Body of pancreas (tissue), 4 donors: ENCODE results near the gene NGF. TPM values are rescaled to one million over a fixed set of nuclear protein-coding genes. Genes with fewer than 3 reads are reported as not detected.

Experiments used
- ATAC-seq: fragments of 150-250 bp; one replicate; pipeline ENCODE4 v1.9.1; 2016
- DNase-seq, 4 donors: peaks; one replicate each; pipeline ENCODE4 v3.0.0-alpha.2; 2019
- H3K27ac ChIP-seq, 4 donors: fragments of 200-600 bp; sonication (generic); 1 replicate in 3 of 4; 2 replicates in 1 of 4; pipeline versions ENCODE4 v1.5.1 to v1.6.1; 2016 to 2019; ENCODE audit warnings: mild to moderate bottlenecking in 1 of 4, mixed read lengths in 1 of 4, moderate library complexity in 1 of 4
- H3K27me3 ChIP-seq, 2 donors: fragments of 200-600 bp; sonication (generic); one replicate each; pipeline ENCODE4 v1.6.0; 2016; ENCODE audit warnings: mild to moderate bottlenecking in 1 of 2
- H3K36me3 ChIP-seq, 2 donors: fragments of 200-600 bp; sonication (generic); replicated peaks in 1 of 2; 2 replicates each; pipeline ENCODE4 v1.5.1; 2016; ENCODE audit warnings: low read depth in 2 of 2; ENCODE audit not compliant: insufficient read depth in 1 of 2
- H3K4me1 ChIP-seq: fragments of 200-600 bp; sonication (generic); one replicate; pipeline ENCODE4 v1.6.0; 2016
- H3K4me3 ChIP-seq, 2 donors: fragments of 200-600 bp; sonication (generic); 1 replicate in 1 of 2; 2 replicates in 1 of 2; pipeline ENCODE4 v1.5.1; 2016 to 2019
- H3K9me3 ChIP-seq, 3 donors: fragments of 200-600 bp; sonication (generic); 1 replicate in 2 of 3; 2 replicates in 1 of 3; pipeline ENCODE4 v1.5.1; 2016
- CTCF ChIP-seq, 7 experiments: fragments of 450-650 bp in 4 of 7; fragments of 200-600 bp in 3 of 7; sonication (generic) in 3 of 7; IDR thresholded peaks; one replicate each; pipeline ENCODE4 v1.5.1; 2016 to 2019; ENCODE audit warnings: antibody characterized with exemption in 7 of 7
- POLR2A ChIP-seq, 3 donors: fragments of 450-650 bp; IDR thresholded peaks; one replicate each; pipeline ENCODE4 v1.6.1; 2016; ENCODE audit warnings: antibody characterized with exemption in 3 of 3, mild to moderate bottlenecking in 2 of 3
- WGBS, 2 donors: methylation state at CpG; one replicate each; pipeline ENCODE4 v1.1.5; 2017; 5-methylcytosine and 5-hydroxymethylcytosine counted together
- intact Hi-C: fragments of 100-400 bp; cut with DNase I; formaldehyde crosslinking; loops from one replicate; pipeline ENCODE4 v1.15.1; 2023
- total RNA-seq, 2 donors: library from RNA; depleted of rRNA; stranded (reverse); fragments of >200 nt; gene quantifications; one replicate each; pipeline ENCODE4 v1.1.0, GENCODE V29; 2016

NGF gene
- total RNA-seq, 2 donors from 2014 or later: 3.6 TPM; not detected in 1

DNA sequence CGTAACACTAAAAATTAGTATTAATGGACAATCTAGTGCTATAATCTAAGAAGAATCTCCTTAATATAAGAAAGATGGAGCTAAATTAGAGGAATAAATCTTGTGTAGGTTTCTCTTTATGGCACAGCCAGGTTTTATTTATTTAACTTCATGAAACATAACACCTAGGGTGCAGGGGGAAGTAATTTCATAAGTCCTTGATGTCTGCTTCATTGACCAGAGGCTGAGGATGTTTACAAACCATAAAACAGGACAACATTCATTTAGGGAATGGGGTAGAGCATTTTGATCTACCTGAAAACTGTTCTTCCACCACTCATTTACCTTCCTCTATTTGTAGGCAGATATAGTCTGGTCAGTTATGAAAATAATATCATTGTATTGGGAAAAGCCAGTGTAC, 95.5 kb downstream of the NGF start:
- no peak for TF ChIP-seq POLR2A (IDR thresholded peaks at IDR 0.05)
- TF ChIP-seq CTCF (IDR thresholded peaks at IDR 0.05): no peak

DNA sequence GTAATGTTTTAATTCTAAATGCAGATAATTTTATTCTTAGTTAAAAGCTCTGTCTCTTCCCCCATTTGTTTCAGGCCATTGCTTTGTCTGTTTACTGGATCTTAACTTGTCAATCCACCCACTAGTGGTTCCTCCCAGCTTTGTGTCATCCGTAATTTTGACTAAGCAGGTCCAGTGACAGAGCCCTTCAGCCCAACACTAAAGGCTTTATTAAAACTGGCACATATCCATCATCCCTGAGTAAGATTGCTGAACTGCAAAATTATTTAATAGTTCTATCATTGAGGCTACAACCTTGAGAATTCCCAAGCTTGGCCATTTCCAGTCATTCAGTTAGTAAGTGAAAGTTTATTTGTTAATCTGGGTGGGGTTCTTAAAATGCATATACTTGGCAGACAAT, 96.7 kb downstream of the NGF start:
- no peak for DNase-seq
- Histone ChIP-seq H3K27me3 (no peaks in the 10 kb centered on the region), H3K27ac (no peak overlapping the region), H3K9me3 (no peaks in the 10 kb centered on the region), H3K4me3 (no peak overlapping the region), H3K36me3 (no peaks in the 10 kb centered on the region), H3K4me1 (peaks cover 14% of the 10 kb centered on the region)
- intact Hi-C loops: no loop called here
- 90 to 100% methylated on average over 1 of the region's 1 CpG for WGBS, 2 donors
- no peak for ATAC-seq
- no peak for TF ChIP-seq CTCF (IDR thresholded peaks at IDR 0.05)
- TF ChIP-seq POLR2A (IDR thresholded peaks at IDR 0.05): no peak

More for the DNA sequence above, 95.5 kb downstream of the NGF start:
- H3K9me3 ChIP-seq: no peaks in the 10 kb centered on the region
- H3K27me3 ChIP-seq: no peaks in the 10 kb centered on the region
- intact Hi-C loops: no loop called here
- peaks cover 14% of the 10 kb centered on the region for H3K4me1 ChIP-seq
- no peaks in the 10 kb centered on the region for H3K36me3 ChIP-seq
- no peak overlapping the region for H3K27ac ChIP-seq
- H3K4me3 ChIP-seq: no peak overlapping the region
- DNase-seq (no peak), ATAC-seq (no peak)
- 95 to 100% methylated on average over 1 of the region's 1 CpG for WGBS, 2 donors

GRCh38 chr1:115240297-115240696, 97.8 kb downstream of the NGF start:
- Histone ChIP-seq H3K36me3 (no peaks in the 10 kb centered on the region), H3K4me3 (no peak overlapping the region), H3K27ac (no peak overlapping the region), H3K9me3 (no peaks in the 10 kb centered on the region), H3K27me3 (no peaks in the 10 kb centered on the region), H3K4me1 (peaks cover 14% of the 10 kb centered on the region)
- TF ChIP-seq CTCF (IDR thresholded peaks at IDR 0.05) (no peak), POLR2A (IDR thresholded peaks at IDR 0.05) (no peak)
- WGBS, 2 donors: 68 to 87% methylated on average over 3 of the region's 3 CpGs
- no peak for ATAC-seq
- intact Hi-C loops: no loop called here
- DNase-seq: no peak

GRCh38 chr1:115239426-115239825, 98.6 kb downstream of the NGF start:
- Histone ChIP-seq H3K27me3 (no peaks in the 10 kb centered on the region), H3K27ac (no peak overlapping the region), H3K4me1 (peaks cover 14% of the 10 kb centered on the region), H3K9me3 (no peaks in the 10 kb centered on the region), H3K4me3 (no peak overlapping the region), H3K36me3 (no peaks in the 10 kb centered on the region)
- ATAC-seq: no peak
- intact Hi-C loops: no loop called here
- no peak for DNase-seq
- 91 to 100% methylated on average over 1 of the region's 1 CpG for WGBS, 2 donors
- TF ChIP-seq CTCF (IDR thresholded peaks at IDR 0.05) (no peak), POLR2A (IDR thresholded peaks at IDR 0.05) (no peak)

- no peak overlapping the region for H3K27ac ChIP-seq
- no peaks in the 10 kb centered on the region for H3K27me3 ChIP-seq
- H3K4me1 ChIP-seq: peaks cover 14% of the 10 kb centered on the region
- TF ChIP-seq POLR2A (IDR thresholded peaks at IDR 0.05) (no peak), CTCF (IDR thresholded peaks at IDR 0.05) (no peak)
- intact Hi-C loops: no loop called here
- DNase-seq (no peak), ATAC-seq (peak; percentile 36)
- H3K9me3 ChIP-seq: no peaks in the 10 kb centered on the region
- H3K4me3 ChIP-seq: no peak overlapping the region
- no peaks in the 10 kb centered on the region for H3K36me3 ChIP-seq
These were observed 99.0 kb downstream of the NGF start for GRCh38 chr1:115239148-115239422.
